ENCODE data around the gene PLXND1.

PLXND1 gene

GRCh38 chr3:129618186-129618820 lies 11.8 kb upstream of the PLXND1 start:
- Histone ChIP-seq H3K4me3 (ENCODE audit: low read depth, low read length) (no peak overlapping the region), H3K27ac (no peak overlapping the region), H3K9ac (no peak overlapping the region), H3K4me2 (ENCODE audit: low read length) (no peak overlapping the region), H3K4me1 (no peaks in the 10 kb centered on the region), H2AFZ (no peak overlapping the region), H3K9me3 (ENCODE audit: control insufficient read depth, low read length) (no peaks in the 10 kb centered on the region), H3K27me3 (ENCODE audit: control insufficient read depth, insufficient read depth, low read length) (no peaks in the 10 kb centered on the region), H3K79me2 (no peaks in the 10 kb centered on the region), H3K36me3 (ENCODE audit: control insufficient read depth, insufficient read depth, low read length) (no peaks in the 10 kb centered on the region)
- no peak for TF ChIP-seq CTCF (IDR thresholded peaks at IDR 0.05)

- Histone ChIP-seq H3K79me2 (no peaks in the 10 kb centered on the region), H3K4me2 (ENCODE audit: low read length) (no peak overlapping the region), H3K27me3 (ENCODE audit: control insufficient read depth, insufficient read depth, low read length) (no peaks in the 10 kb centered on the region), H3K4me1 (no peaks in the 10 kb centered on the region), H2AFZ (no peak overlapping the region), H3K27ac (peak overlapping the region; percentile 44), H3K4me3 (ENCODE audit: low read depth, low read length) (no peak overlapping the region), H3K36me3 (ENCODE audit: control insufficient read depth, insufficient read depth, low read length) (no peaks in the 10 kb centered on the region), H3K9ac (no peak overlapping the region), H3K9me3 (ENCODE audit: control insufficient read depth, low read length) (no peaks in the 10 kb centered on the region)
- no peak for TF ChIP-seq CTCF (IDR thresholded peaks at IDR 0.05)
These were observed 11.1 kb upstream of the PLXND1 start for GRCh38 chr3:129617381-129618185.

- Histone ChIP-seq H3K4me3 (ENCODE audit: low read depth, low read length) (no peak overlapping the region), H3K4me1 (no peaks in the 10 kb centered on the region), H3K36me3 (ENCODE audit: control insufficient read depth, insufficient read depth, low read length) (no peaks in the 10 kb centered on the region), H3K9ac (no peak overlapping the region), H3K27ac (peak overlapping the region; percentile 44), H3K9me3 (ENCODE audit: control insufficient read depth, low read length) (no peaks in the 10 kb centered on the region), H3K27me3 (ENCODE audit: control insufficient read depth, insufficient read depth, low read length) (no peaks in the 10 kb centered on the region), H3K4me2 (ENCODE audit: low read length) (no peak overlapping the region), H3K79me2 (no peaks in the 10 kb centered on the region), H2AFZ (no peak overlapping the region)
- no peak for TF ChIP-seq CTCF (IDR thresholded peaks at IDR 0.05)
These were observed 10.2 kb upstream of the PLXND1 start for GRCh38 chr3:129616713-129617112.

- no peak for TF ChIP-seq CTCF (IDR thresholded peaks at IDR 0.05)
- H2AFZ ChIP-seq, result no peak overlapping the region
- H3K4me3 ChIP-seq (ENCODE audit: low read depth, low read length), result no peak overlapping the region
- no peak overlapping the region for H3K9ac ChIP-seq
- H3K4me2 ChIP-seq (ENCODE audit: low read length), result no peak overlapping the region
- H3K36me3 ChIP-seq (ENCODE audit: control insufficient read depth, insufficient read depth, low read length), result no peaks in the 10 kb centered on the region
- no peaks in the 10 kb centered on the region for H3K27me3 ChIP-seq (ENCODE audit: control insufficient read depth, insufficient read depth, low read length)
- no peaks in the 10 kb centered on the region for H3K79me2 ChIP-seq
- no peaks in the 10 kb centered on the region for H3K4me1 ChIP-seq
- H3K9me3 ChIP-seq (ENCODE audit: control insufficient read depth, low read length), result no peaks in the 10 kb centered on the region
- H3K27ac ChIP-seq, result peak overlapping the region; percentile 44
These were observed 9.8 kb upstream of the PLXND1 start for GRCh38 chr3:129616291-129616690.
